Measurements from ENCODE around the gene NOC3L. TPM values are rescaled to one million over a fixed set of nuclear protein-coding genes. Genes with fewer than 3 reads are reported as not detected.

Gene NOC3L
- total RNA-seq, 1 donor from 2014 or later = 20.8 TPM

GRCh38 chr10:94310369-94310768 is 52.4 kb downstream of the NOC3L start:
- FAIRE-seq (no peak), DNase-seq (ENCODE audit: low spot score in 2 of 2) (no peak)

- no peak for FAIRE-seq
- DNase-seq (ENCODE audit: low spot score in 2 of 2) = no peak
Measured at GRCh38 chr10:94308866-94309265, 53.9 kb downstream of the NOC3L start.

- DNase-seq (ENCODE audit: low spot score in 2 of 2) (no peak), FAIRE-seq (no peak)
Measured at GRCh38 chr10:94307046-94307615, 55.6 kb downstream of the NOC3L start.

- FAIRE-seq = no peak
Measured at GRCh38 chr10:94303929-94304328, 58.8 kb downstream of the NOC3L start.

GRCh38 chr10:94300042-94300441 is 62.7 kb downstream of the NOC3L start:
- DNase-seq (ENCODE audit: low spot score in 2 of 2) = no peak

More at GRCh38 chr10:94303929-94304328, 58.8 kb downstream of the NOC3L start:
- no peak for DNase-seq (ENCODE audit: low spot score in 2 of 2)

GRCh38 chr10:94299417-94299816 is 63.3 kb downstream of the NOC3L start:
- no peak for DNase-seq (ENCODE audit: low spot score in 2 of 2)
- no peak for FAIRE-seq

More at GRCh38 chr10:94300042-94300441, 62.7 kb downstream of the NOC3L start:
- FAIRE-seq = no peak

- no peak for DNase-seq (ENCODE audit: low spot score in 2 of 2)
- FAIRE-seq = no peak
Measured at GRCh38 chr10:94294168-94294567, 68.6 kb downstream of the NOC3L start.

- no peak for FAIRE-seq
- no peak for DNase-seq (ENCODE audit: low spot score in 2 of 2)
Measured at GRCh38 chr10:94293354-94293753, 69.4 kb downstream of the NOC3L start.

GRCh38 chr10:94292434-94293090 is 70.2 kb downstream of the NOC3L start:
- FAIRE-seq (no peak), DNase-seq (ENCODE audit: low spot score in 2 of 2) (no peak)

GRCh38 chr10:94288361-94289101 is 74.2 kb downstream of the NOC3L start:
- DNase-seq (ENCODE audit: low spot score in 2 of 2) = no peak
- no peak for FAIRE-seq

- no peak for DNase-seq (ENCODE audit: low spot score in 2 of 2)
- no peak for FAIRE-seq
Measured at GRCh38 chr10:94287336-94287735, 75.4 kb downstream of the NOC3L start.

GRCh38 chr10:94286901-94287300 is 75.8 kb downstream of the NOC3L start:
- FAIRE-seq (no peak), DNase-seq (ENCODE audit: low spot score in 2 of 2) (no peak)

GRCh38 chr10:94285271-94285670 is 77.5 kb downstream of the NOC3L start:
- FAIRE-seq = no peak
- DNase-seq (ENCODE audit: low spot score in 2 of 2) = no peak

Other genes starting within 250 kb of the NOC3L start
- 57.5 TPM for gene TBC1D12, start 39.6 kb upstream of the NOC3L start, total RNA-seq
- gene HELLS, start 182.8 kb upstream of the NOC3L start, total RNA-seq = 14.7 TPM